ENCODE data around the gene DDHD1.

- TF ChIP-seq CTCF (conservative IDR thresholded peaks at IDR 0.05) (no peak), ZFX (IDR thresholded peaks at IDR 0.05) (no peak)
Measured at GRCh38 chr14:53153702-53154112, 584 bp upstream of the DDHD1 start.
